ES-I3 (cell line): ENCODE measurements around the gene PTMA.

Source experiments
- H3K36me3 ChIP-seq: 2 replicates; pipeline ENCODE4 v1.6.1; 2013; ENCODE audit warnings: mild to moderate bottlenecking, low read length, control low read depth, moderate library complexity; ENCODE audit not compliant: insufficient read depth
- H3K4me1 ChIP-seq: 2 replicates; pipeline ENCODE4 v1.6.1; 2013; ENCODE audit warnings: mild to moderate bottlenecking, control low read depth, low read length; ENCODE audit not compliant: insufficient read depth
- H3K9ac ChIP-seq: 2 replicates; pipeline ENCODE4 v1.6.1; 2013; ENCODE audit warnings: low read depth, mild to moderate bottlenecking, low read length, moderate library complexity
- H3K9me3 ChIP-seq: 2 replicates; pipeline ENCODE4 v1.6.1; 2013; ENCODE audit warnings: mild to moderate bottlenecking, low read length, moderate library complexity; ENCODE audit not compliant: control insufficient read depth, insufficient read depth

Gene PTMA

DNA sequence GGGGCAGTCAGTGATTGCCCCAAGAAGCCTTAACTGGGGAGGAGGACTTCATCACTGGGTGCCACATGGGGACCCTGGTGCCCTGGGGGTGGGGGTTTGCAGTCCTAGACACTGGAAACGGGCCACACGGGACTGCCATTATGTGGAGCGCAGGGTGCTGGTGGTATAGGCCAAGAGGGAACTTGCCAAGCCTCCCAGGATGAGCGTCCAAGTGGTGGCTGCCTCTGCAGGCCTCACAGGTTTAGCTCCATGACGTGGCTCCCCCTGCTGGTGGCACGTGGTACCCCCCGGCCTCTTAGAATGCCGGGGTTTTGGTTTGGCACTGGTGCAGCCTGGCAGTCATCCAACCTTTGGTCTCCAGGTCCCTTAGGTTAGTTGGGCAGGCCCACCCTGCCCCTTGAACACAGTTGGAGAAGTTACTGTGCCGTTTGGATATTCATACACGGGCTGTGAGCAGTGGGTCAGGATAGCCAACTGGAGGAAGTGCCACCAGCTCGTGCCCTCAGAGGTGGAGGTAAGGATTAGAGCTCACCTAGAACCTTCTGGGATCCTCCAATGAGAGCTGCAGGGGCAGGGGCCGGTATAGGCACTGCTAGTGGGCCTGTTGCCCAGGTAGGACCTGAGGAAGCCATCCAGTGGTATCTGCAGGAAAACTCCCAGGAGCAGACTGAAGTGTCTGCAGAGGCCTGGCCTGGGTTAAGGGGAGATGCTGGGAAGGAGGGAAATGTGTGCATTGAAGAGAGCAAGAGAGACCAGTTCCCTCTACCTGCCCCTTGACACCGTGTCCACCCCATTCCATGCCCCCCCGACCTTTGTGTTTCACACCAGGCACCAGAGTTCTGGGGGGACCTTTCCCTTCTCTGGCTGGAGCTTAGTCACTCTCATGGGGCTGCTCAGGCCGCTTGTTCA lies 5.7 kb downstream of the PTMA start:
- no peaks in the 10 kb centered on the region for H3K9me3 ChIP-seq
- peaks cover 15% of the 10 kb centered on the region for H3K36me3 ChIP-seq
- peaks cover 19% of the 10 kb centered on the region; the same call in 1 of the 2 replicates for H3K4me1 ChIP-seq
- no peak overlapping the region for H3K9ac ChIP-seq

DNA sequence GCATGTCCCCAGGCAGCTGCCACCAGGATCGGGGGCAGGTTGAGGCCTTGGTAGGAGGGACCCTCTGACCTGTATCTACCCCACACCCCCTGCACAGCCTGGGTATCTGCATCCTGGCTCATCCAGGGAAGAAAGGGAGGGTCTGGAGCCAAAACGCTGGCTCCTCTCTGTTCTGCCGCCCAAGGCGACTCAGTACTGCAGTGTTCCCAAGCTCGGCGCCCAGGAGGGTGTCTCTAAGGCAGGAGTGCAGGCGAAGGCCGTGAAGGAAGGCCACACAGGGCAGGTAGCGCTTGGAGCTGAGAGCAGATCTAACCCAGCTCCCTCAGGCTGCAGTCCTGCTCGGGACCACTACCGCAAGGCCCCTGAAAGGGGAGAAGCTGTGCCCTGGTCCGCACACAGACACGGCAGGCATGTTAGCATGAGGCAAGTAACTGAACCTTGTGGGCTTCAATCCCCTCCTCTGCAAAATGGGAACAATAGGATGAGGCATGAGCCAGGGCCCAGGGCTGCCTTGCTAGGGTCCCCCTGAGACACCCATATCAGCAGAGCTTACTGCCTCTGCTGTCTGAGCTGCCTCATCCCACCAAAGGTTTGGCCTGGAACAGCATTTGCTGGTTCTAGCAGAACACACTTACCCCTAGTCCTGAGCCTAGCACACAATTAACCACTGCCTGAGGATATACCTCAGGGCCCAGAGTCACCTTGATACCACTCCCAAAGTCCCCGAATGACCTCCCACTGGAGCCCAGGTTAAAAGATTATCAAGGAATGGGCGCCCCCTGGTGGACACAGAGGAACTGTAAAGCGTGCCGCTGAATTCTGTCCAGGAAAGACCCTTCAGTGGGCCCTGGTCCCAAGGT lies 6.5 kb downstream of the PTMA start:
- peaks cover 15% of the 10 kb centered on the region for H3K36me3 ChIP-seq
- H3K4me1 ChIP-seq = peaks cover 19% of the 10 kb centered on the region; the same call in 1 of the 2 replicates
- H3K9me3 ChIP-seq = no peaks in the 10 kb centered on the region
- no peak overlapping the region for H3K9ac ChIP-seq

DNA sequence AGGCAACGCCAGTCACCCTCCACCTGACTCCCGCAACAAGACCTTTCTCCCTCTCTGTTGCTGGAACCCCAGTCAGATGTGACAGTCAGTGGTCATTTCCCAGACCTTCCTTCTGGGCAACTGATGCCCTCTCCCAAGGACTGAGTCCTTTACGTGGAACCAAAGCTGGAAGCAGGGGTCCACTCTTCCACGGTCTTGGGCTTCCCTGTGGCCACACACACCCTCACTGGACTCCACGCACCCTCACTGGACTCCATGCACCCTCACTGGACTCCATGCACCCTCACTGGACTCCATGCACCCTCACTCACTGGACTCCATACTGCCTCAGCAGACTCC lies 7.1 kb downstream of the PTMA start:
- no peaks in the 10 kb centered on the region for H3K9me3 ChIP-seq
- peaks cover 15% of the 10 kb centered on the region for H3K36me3 ChIP-seq
- H3K9ac ChIP-seq = no peak overlapping the region
- H3K4me1 ChIP-seq = peaks cover 19% of the 10 kb centered on the region; the same call in 1 of the 2 replicates

DNA sequence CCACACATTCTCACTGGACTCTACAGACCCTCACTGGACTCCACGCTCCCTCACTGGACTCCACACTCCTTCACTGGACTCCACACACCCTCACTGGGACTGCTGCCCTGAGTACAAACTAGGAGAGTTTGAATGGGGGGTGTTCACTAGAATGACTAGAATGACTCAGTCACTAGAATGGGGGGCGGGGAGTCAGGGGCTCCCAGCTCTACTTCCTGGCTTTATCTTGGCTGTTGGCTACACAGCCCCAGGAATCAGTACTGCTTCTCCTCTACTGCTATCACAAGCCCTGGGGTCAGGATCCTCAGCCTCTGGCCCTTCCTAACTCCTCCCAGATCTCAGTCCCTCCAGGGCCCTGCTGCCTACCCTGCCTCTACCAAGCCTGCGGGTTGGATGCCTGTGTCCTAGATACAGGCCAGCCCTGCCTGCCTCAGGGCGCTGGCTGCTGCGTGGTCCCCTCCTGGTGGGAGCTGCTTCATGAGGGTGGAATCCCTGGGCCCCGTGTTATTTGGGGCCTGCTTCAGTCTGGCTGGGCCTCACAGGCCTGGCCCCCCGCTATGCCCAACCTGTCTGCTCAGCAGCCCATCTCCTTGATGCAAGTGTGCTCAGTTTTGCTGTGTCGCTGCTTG lies 7.8 kb downstream of the PTMA start:
- peaks cover 15% of the 10 kb centered on the region for H3K36me3 ChIP-seq
- no peak overlapping the region for H3K9ac ChIP-seq
- peaks cover 19% of the 10 kb centered on the region; the same call in 1 of the 2 replicates for H3K4me1 ChIP-seq
- no peaks in the 10 kb centered on the region for H3K9me3 ChIP-seq

- H3K9ac ChIP-seq = no peak overlapping the region
- no peaks in the 10 kb centered on the region for H3K9me3 ChIP-seq
- H3K4me1 ChIP-seq = peaks cover 14% of the 10 kb centered on the region; the same call in 1 of the 2 replicates
- H3K36me3 ChIP-seq = peaks cover 8% of the 10 kb centered on the region
Observed at GRCh38 chr2:231716666-231717280, 8.4 kb downstream of the PTMA start.

DNA sequence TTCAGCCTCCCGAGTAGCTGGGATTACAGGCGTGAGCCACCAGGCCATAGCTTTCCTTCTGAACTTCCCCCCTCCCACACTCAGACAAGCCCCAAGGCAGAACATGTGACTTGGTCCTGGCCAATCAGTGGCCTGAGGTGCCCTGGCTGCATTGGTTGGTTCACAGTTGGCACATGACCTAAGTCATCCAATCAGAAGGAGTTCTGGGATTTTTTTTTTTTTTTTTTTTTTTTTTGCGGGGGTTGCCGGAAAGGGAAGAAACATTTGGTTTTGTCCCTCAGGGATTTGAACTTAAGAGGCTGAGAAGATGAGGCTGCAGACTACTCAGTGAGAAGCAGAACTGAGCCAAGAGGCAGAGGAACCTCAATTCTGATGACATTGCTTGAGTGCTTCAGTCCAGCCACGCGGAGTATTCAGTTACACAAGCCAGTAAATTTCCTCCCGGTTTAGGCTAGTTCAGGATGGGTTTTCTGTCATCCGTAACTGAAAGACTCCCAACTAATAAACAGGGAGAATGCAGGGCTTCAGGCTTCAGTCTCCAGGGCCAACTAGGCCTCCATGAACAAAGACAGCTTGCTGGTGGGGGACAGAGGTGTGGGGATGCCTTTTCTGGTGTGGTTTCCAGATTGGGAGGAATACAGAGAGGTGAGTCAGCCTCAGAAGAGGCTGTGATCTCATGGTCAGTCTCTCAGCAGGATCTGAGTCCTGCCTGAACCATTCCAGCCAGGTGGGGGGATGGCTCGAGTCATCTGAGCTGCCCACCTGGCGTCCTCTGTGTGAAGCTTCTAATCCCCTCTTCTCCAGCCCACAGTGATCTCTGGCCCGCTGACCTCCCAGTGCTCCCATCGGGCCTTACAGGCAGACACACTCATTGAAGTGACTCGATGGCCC lies 9.2 kb downstream of the PTMA start:
- Histone ChIP-seq H3K9ac (peak overlapping the region; percentile 32; the same call in 1 of the 2 replicates), H3K36me3 (peaks cover under 1% of the 10 kb centered on the region; the same call in 1 of the 2 replicates), H3K4me1 (peaks cover 10% of the 10 kb centered on the region; the same call in 1 of the 2 replicates)

DNA sequence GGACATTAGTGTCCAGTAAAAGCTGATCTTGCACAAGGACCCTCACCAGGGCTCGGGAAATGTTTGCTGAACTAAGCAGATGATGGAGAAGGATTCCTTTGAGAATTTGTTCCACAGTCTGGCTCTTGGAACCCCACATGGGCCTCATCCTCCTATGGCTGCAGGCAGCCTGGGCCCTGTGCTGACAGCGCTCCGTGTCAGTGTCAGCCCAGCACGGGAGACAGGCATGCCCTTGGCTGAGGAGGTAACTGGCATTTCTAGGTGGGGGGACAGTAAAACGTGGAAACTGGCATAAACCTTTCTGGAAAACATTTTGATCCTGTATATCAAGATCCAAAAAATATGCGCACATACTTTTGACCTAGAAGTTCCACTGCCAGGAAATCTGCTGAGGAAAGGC lies 10.5 kb downstream of the PTMA start:
- Histone ChIP-seq H3K9ac (no peak overlapping the region), H3K9me3 (no peaks in the 10 kb centered on the region), H3K4me1 (peaks cover 10% of the 10 kb centered on the region; the same call in 1 of the 2 replicates), H3K36me3 (no peaks in the 10 kb centered on the region)

More for the DNA sequence above, 9.2 kb downstream of the PTMA start:
- no peaks in the 10 kb centered on the region for H3K9me3 ChIP-seq

DNA sequence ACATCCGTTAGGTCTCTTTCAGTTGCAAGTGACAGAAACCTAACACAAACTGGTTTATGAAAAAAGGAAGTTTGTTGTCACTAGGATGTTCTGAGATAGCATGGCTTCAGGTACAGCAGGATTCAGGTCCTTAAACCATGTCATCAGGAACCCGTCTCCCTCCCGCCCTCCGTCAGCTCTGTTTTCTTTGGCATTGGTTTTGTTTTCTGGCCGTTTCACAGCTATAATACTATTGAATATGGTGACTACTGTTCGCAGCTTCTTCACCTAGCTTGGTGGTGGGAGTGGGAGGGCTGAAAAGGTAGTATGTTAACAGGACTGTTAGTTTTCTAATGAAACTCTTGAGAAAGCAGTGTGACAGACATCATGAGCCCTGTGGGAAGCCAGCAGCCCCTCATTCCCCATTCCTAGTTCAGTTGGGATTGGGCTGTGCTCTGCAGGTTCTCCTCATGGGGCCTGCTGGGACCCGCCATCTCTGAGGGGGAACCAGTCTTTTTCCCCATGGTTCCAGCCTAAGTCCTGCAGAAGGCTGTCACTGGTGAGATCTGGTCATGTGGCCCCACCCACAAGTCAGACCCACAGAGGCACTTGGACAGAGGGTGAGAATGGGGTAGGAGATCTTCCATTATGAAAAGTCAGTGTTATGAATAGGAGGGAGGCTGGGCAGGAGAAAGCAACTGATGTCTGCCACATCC lies 12.1 kb downstream of the PTMA start:
- Histone ChIP-seq H3K9me3 (no peaks in the 10 kb centered on the region), H3K36me3 (no peaks in the 10 kb centered on the region), H3K4me1 (peaks cover 10% of the 10 kb centered on the region; the same call in 1 of the 2 replicates), H3K9ac (no peak overlapping the region)

- H3K36me3 ChIP-seq = no peaks in the 10 kb centered on the region
- no peak overlapping the region for H3K9ac ChIP-seq
- no peaks in the 10 kb centered on the region for H3K9me3 ChIP-seq
- peaks cover 9% of the 10 kb centered on the region; the same call in 1 of the 2 replicates for H3K4me1 ChIP-seq
Observed at GRCh38 chr2:231720987-231721966, 13.0 kb downstream of the PTMA start.

DNA sequence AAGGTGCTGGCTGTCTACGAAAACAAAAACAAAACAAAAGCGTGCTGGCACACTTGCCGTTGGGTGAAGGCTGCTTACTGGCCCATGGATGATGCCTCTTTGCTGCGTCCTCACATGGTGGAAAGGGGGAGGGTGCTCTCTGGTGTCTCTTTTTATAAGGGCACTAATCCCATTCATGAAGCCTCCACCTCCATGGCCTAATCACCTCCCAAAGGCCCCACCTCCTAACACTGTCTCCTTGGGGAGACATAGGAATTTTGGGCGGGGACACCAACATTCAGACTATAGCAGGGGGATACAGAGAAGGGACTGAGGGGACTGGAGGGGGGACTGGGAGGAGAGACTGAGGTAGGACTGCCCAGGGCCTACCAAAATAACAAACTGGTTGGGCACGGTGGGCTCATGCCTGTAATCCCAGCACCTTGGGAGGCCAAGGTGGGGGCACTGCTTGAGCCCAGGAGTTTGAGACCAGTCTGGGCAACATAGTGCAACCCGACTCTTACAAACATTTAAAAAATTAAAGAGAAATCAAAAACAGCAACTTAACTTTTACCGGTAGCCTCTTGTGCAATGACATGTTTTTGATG lies 14.5 kb downstream of the PTMA start:
- no peaks in the 10 kb centered on the region for H3K36me3 ChIP-seq
- H3K9ac ChIP-seq = no peak overlapping the region
- H3K9me3 ChIP-seq = no peaks in the 10 kb centered on the region
- peaks cover 4% of the 10 kb centered on the region; the same call in 1 of the 2 replicates for H3K4me1 ChIP-seq

DNA sequence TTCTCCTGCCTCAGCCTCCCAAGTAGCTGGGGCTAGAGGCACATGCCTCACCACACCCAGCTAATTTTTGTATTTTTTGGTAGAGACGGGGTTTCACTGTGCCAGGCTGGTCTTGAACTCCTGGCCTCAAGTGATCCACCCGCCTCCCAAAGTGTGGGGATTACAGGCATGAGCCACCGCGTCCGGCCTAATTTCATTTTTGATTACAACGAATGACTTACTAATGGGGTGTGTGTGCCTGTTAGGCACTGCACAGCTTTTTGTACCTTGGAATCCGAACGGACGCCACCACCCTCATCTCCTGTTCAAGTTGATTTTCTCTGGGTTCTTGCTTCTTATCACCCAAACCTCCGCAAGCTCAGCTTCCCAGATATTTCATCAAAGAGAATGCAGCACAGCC lies 17.2 kb downstream of the PTMA start:
- Histone ChIP-seq H3K36me3 (no peaks in the 10 kb centered on the region), H3K9ac (no peak overlapping the region), H3K9me3 (no peaks in the 10 kb centered on the region), H3K4me1 (no peaks in the 10 kb centered on the region)
